ENCODE measurements around the gene GET4. TPM values are rescaled to one million over a fixed set of nuclear protein-coding genes. Genes with fewer than 3 reads are reported as not detected.
"Not testable (repeated sequence)": the region's sequence is repeated elsewhere in the genome, so short reads cannot be mapped to it uniquely, and the experiment has no call there.

GET4 gene
- total and polyA plus RNA-seq, 12 donors = 14.7 to 38.6 (median 20.8) TPM

GRCh38 chr7:908591-909357, 32.4 kb downstream of the GET4 start:
- Histone ChIP-seq H3K4me1 (peaks cover 0 to 36% (median 6%) of the 10 kb centered on the region in 9 donors), H3K27ac (peak overlapping the region in 2 of 10 donors; percentile 44 to 85), H3K4me3 (peak overlapping the region in 9 of 10 donors; percentile 14 to 48 (median 37)), H3K27me3 (peaks cover 0 to 19% (median 10%) of the 10 kb centered on the region in 7 donors)
- not testable (repeated sequence) for H3K36me3 ChIP-seq, H3K9me3 ChIP-seq
- peak; percentile 43 to 89 (median 74) for TF ChIP-seq CTCF (IDR thresholded peaks at IDR 0.05)
- ATAC-seq (peak; percentile 56 to 88 (median 82)), DNase-seq (peak; percentile 36 to 75)
- intact Hi-C loops (cut with DNase I) = loop anchor here in 1 of 10 donors (2.0 kb wide), 1 partner anchor 46 kb away; the partner anchor contains the start of gene ADAP1
- 20 to 28% methylated on average over 43 to 60 of the region's 73 CpGs for WGBS, 2 donors

- peak; percentile 62 to 68 for DNase-seq
- Histone ChIP-seq H3K27me3 (peaks cover 0 to 10% (median 2%) of the 10 kb centered on the region in 7 donors), H3K4me3 (peak overlapping the region in 9 of 10 donors; percentile 14 to 48 (median 37)), H3K36me3 (no peaks in the 10 kb centered on the region), H3K27ac (peak overlapping the region in 3 of 10 donors; percentile 40 to 74 (median 44)), H3K9me3 (no peaks in the 10 kb centered on the region), H3K4me1 (peaks cover 0 to 36% (median 5%) of the 10 kb centered on the region in 9 donors)
- intact Hi-C loops (cut with DNase I) = loop anchor here in 2 of 10 donors (2.0 to 5.0 kb wide), 2 partner anchors 43 to 45 kb away; partner anchors contain the start of gene ADAP1 (in 2 of the 2)
- TF ChIP-seq CTCF (IDR thresholded peaks at IDR 0.05) = no peak
- ATAC-seq = peak; percentile 20 to 87 (median 70)
- WGBS, 2 donors = 35 to 45% methylated on average over 54 to 56 of the region's 58 CpGs
Observed at GRCh38 chr7:909358-910329, 33.3 kb downstream of the GET4 start.

GRCh38 chr7:910441-910861, 34.1 kb downstream of the GET4 start:
- Histone ChIP-seq H3K27me3 (peaks cover 0 to 8% (median 0%) of the 10 kb centered on the region in 7 donors), H3K4me1 (peaks cover 0 to 36% (median 5%) of the 10 kb centered on the region in 9 donors), H3K27ac (no peak overlapping the region), H3K4me3 (no peak overlapping the region), H3K9me3 (no peaks in the 10 kb centered on the region), H3K36me3 (no peaks in the 10 kb centered on the region)
- WGBS, 2 donors = 86 to 93% methylated on average over 11 of the region's 11 CpGs
- no peak for TF ChIP-seq CTCF (IDR thresholded peaks at IDR 0.05)
- intact Hi-C loops (cut with DNase I) = loop anchor here in 1 of 10 donors (5.0 kb wide), 1 partner anchor 42 kb away; the partner anchor contains the start of gene ADAP1
- DNase-seq (no peak), ATAC-seq (no peak)
